ENCODE results near the gene PPP6R2.

The PPP6R2 gene

GRCh38 chr22:50475652-50476002 lies 132.5 kb downstream of the PPP6R2 start:
- Histone ChIP-seq H3K36me3 (replicated peaks) (no peaks in the 10 kb centered on the region), H3K27me3 (replicated peaks) (peaks cover 5% of the 10 kb centered on the region), H3K4me3 (ENCODE audit: low read depth, low read length) (no peak overlapping the region), H3K27ac (no peak overlapping the region)
- no peak for TF ChIP-seq CTCF (IDR thresholded peaks at IDR 0.05; ENCODE audit: low read depth, low read length, missing control alignments)
- DNase-seq: no peak
- in situ Hi-C loops (cut with HindIII; ENCODE audit: low pct_ligation_motif_present, low sequenced_read_pairs): no loop called here

GRCh38 chr22:50476868-50477267 lies 133.7 kb downstream of the PPP6R2 start:
- DNase-seq: no peak
- H3K27ac ChIP-seq: no peak overlapping the region
- no peak for TF ChIP-seq CTCF (IDR thresholded peaks at IDR 0.05; ENCODE audit: low read depth, low read length, missing control alignments)
- no peak overlapping the region for H3K4me3 ChIP-seq (ENCODE audit: low read depth, low read length)
- no peaks in the 10 kb centered on the region for H3K36me3 ChIP-seq (replicated peaks)
- in situ Hi-C loops (cut with HindIII; ENCODE audit: low pct_ligation_motif_present, low sequenced_read_pairs): no loop called here
- H3K27me3 ChIP-seq (replicated peaks): peaks cover 11% of the 10 kb centered on the region

DNA sequence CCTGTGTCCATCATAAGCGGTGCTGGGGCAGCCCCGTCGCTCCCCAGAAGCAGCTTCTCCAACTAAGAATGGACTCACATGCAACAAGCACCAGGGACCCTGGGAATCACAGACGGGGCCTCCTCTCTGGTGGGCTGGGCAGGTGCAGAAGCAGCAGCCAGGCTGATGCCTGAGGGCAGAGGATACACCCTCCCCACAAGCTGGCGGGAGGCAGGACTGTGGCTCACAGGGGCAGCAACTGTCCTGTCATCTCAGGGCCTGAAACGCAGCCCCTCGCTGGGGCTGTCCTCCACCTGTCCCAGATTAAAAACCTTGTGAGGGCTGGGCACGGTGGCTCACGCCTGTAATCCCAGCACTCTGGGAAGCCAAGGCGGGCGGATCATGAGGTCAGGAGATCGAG lies 134.8 kb downstream of the PPP6R2 start:
- no peak for DNase-seq
- Histone ChIP-seq H3K27ac (no peak overlapping the region), H3K4me3 (ENCODE audit: low read depth, low read length) (no peak overlapping the region), H3K36me3 (replicated peaks) (no peaks in the 10 kb centered on the region), H3K27me3 (replicated peaks) (peaks cover 11% of the 10 kb centered on the region)
- in situ Hi-C loops (cut with HindIII; ENCODE audit: low pct_ligation_motif_present, low sequenced_read_pairs): no loop called here
- no peak for TF ChIP-seq CTCF (IDR thresholded peaks at IDR 0.05; ENCODE audit: low read depth, low read length, missing control alignments)

GRCh38 chr22:50479721-50480120 lies 136.6 kb downstream of the PPP6R2 start:
- in situ Hi-C loops (cut with HindIII; ENCODE audit: low pct_ligation_motif_present, low sequenced_read_pairs): no loop called here

GRCh38 chr22:50481045-50481439 lies 137.9 kb downstream of the PPP6R2 start:
- no peak overlapping the region for H3K4me3 ChIP-seq (ENCODE audit: low read depth, low read length)
- H3K27me3 ChIP-seq (replicated peaks): peaks cover 11% of the 10 kb centered on the region
- no peaks in the 10 kb centered on the region for H3K36me3 ChIP-seq (replicated peaks)
- DNase-seq: no peak
- no peak overlapping the region for H3K27ac ChIP-seq
- no peak for TF ChIP-seq CTCF (IDR thresholded peaks at IDR 0.05; ENCODE audit: low read depth, low read length, missing control alignments)
- in situ Hi-C loops (cut with HindIII; ENCODE audit: low pct_ligation_motif_present, low sequenced_read_pairs): no loop called here

More at GRCh38 chr22:50479721-50480120, 136.6 kb downstream of the PPP6R2 start:
- H3K27ac ChIP-seq: no peak overlapping the region
- no peak overlapping the region for H3K4me3 ChIP-seq (ENCODE audit: low read depth, low read length)
- H3K27me3 ChIP-seq (replicated peaks): peaks cover 11% of the 10 kb centered on the region
- no peak for TF ChIP-seq CTCF (IDR thresholded peaks at IDR 0.05; ENCODE audit: low read depth, low read length, missing control alignments)
- no peak for DNase-seq
- no peaks in the 10 kb centered on the region for H3K36me3 ChIP-seq (replicated peaks)

DNA sequence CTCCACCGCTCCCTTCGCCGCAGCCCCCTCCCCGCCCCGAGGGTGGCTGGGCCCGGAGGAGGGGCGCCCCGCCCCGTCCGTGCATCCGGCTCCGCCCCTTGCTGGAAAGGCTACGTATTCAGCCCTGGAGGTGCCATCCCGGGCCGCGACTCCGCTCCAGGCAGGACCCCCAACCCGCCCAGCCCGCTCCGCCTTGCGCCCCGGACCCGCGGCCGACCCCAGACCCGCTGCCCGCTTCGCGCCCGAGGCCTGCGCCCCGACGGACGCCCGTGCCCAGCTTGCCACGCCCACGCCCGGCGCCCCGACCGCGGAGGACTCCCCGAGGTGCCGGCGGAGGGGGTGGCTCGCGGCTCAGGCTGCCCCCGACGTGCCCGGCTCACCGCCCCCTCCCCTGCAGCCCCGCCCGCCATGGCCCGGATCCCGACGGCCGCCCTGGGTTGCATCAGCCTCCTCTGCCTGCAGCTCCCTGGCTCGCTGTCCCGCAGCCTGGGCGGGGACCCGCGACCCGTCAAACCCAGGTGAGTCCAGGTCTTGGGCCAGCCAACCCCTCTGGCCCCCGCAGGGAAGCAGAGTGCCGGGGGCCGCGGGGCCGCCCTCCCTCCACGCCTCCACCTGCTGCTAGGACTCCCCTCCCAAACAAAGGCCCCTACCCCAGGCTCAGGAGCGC lies 138.4 kb downstream of the PPP6R2 start, which contains the start of gene ADM2:
Gene ADM2 (plus strand): TSS at position 104 of the 667 bp plus-strand sequence. CDS start 305 bp downstream, at position 409.
- DNase-seq: no peak
- Histone ChIP-seq H3K27me3 (replicated peaks) (peaks cover 11% of the 10 kb centered on the region), H3K4me3 (ENCODE audit: low read depth, low read length) (peak within 1 kb of the TSS; percentile 36), H3K27ac (no peak within 1 kb of the TSS), H3K36me3 (replicated peaks) (no peaks in the 10 kb centered on the region)
- no peak for TF ChIP-seq CTCF (IDR thresholded peaks at IDR 0.05; ENCODE audit: low read depth, low read length, missing control alignments)
- in situ Hi-C loops (cut with HindIII; ENCODE audit: low pct_ligation_motif_present, low sequenced_read_pairs): no loop called here

All from brain microvascular endothelial cell (primary cell).